WERI-Rb-1 (cell line): Measurements from ENCODE around the gene PRKAR2A.
"Not testable (repeated sequence)": the region's sequence is repeated elsewhere in the genome, so short reads cannot be mapped to it uniquely, and the experiment has no call there.

Source experiments
- DNase-seq: peaks from one replicate; pipeline ENCODE4 v3.0.0-alpha.2; 2020
- H3K27ac ChIP-seq: fragments of 250-450 bp; sonication (Bioruptor Pico); 2 replicates; pipeline ENCODE4 v1.5.1; 2020; ENCODE audit warnings: mild to moderate bottlenecking, moderate library complexity
- H3K27me3 ChIP-seq: fragments of 250-450 bp; sonication (Bioruptor Pico); 2 replicates; pipeline ENCODE4 v1.5.1; 2021; ENCODE audit warnings: mild to moderate bottlenecking, low read depth, moderate library complexity; ENCODE audit not compliant: insufficient read depth, severe bottlenecking
- H3K36me3 ChIP-seq: fragments of 250-450 bp; sonication (Bioruptor Pico); 2 replicates; pipeline ENCODE4 v1.5.1; 2020; ENCODE audit warnings: mild to moderate bottlenecking, moderate library complexity
- H3K4me3 ChIP-seq: 2 replicates; pipeline ENCODE4 v1.5.1; 2011; ENCODE audit warnings: low read depth, mild to moderate bottlenecking, control low read depth, low read length
- H3K9me3 ChIP-seq: fragments of 250-450 bp; sonication (Bioruptor Pico); 2 replicates; pipeline ENCODE4 v1.5.1; 2021; ENCODE audit warnings: mild to moderate bottlenecking, moderate library complexity; ENCODE audit not compliant: severe bottlenecking
- TF ChIP-seq, protein P1 (sequence below): IDR thresholded peaks from 2 replicates; pipeline ENCODE4 v1.5.1; 2011; ENCODE audit warnings: low read depth, mild to moderate bottlenecking, control low read depth, inconsistent platforms, low read length

The PRKAR2A gene

DNA sequence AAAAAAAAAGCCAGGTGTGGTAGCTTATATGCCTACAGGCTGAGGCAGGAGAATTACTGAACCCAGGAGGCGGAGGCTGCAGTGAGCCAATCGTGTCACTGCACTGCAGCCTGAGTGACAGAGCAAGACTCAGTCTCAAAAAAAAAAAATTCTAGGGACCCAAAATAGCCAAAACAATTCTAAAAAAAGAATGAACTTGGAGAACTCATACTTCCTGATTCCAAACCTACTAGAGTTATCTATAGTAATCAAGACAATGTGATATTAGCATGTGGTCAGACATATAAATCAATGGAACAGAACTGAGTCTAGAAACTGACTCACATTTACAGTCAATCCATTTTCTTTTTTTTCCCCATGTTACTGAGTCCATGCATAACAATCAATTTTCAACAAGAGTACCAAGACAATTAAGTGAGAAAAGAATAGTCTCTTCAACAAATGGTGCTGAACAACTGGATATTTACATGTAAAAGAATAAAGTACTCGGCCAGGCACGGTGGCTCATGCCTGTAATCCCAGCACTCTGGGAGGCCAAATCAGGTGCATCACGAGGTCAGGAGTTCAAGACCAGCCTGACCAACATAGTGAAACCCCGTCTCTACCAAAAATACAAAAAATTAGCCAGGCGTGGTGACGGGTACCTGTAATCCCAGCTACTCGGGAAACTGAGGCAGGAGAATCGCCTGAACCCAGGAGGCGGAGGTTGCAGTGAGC is 11.9 kb downstream of the PRKAR2A start:
- TF ChIP-seq, protein P1, sequence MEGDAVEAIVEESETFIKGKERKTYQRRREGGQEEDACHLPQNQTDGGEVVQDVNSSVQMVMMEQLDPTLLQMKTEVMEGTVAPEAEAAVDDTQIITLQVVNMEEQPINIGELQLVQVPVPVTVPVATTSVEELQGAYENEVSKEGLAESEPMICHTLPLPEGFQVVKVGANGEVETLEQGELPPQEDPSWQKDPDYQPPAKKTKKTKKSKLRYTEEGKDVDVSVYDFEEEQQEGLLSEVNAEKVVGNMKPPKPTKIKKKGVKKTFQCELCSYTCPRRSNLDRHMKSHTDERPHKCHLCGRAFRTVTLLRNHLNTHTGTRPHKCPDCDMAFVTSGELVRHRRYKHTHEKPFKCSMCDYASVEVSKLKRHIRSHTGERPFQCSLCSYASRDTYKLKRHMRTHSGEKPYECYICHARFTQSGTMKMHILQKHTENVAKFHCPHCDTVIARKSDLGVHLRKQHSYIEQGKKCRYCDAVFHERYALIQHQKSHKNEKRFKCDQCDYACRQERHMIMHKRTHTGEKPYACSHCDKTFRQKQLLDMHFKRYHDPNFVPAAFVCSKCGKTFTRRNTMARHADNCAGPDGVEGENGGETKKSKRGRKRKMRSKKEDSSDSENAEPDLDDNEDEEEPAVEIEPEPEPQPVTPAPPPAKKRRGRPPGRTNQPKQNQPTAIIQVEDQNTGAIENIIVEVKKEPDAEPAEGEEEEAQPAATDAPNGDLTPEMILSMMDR, result no peak
- Histone ChIP-seq H3K27me3 (no peaks in the 10 kb centered on the region), H3K9me3 (no peaks in the 10 kb centered on the region), H3K36me3 (no peaks in the 10 kb centered on the region), H3K27ac (no peak overlapping the region), H3K4me3 (no peak overlapping the region)
- no peak for DNase-seq

DNA sequence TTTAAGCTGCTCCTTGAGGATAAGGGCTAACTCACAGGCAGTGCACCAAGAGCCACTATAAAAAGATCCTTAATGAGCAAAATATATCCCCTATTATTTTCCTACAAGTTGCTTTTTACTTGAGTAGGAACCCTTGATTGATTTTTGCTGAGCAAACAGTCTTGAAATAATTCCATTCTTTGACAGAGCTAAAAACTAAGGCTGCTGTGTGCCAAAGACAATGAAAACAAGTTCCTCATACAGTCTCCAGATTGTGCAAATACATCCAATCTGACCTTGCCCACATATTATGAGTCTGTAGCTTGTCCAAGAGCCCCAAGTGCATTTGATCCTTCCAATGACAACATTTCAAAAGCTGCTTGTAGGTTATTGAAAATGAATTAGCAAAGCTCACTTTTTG is 15.0 kb downstream of the PRKAR2A start:
- DNase-seq, result no peak
- H3K27ac ChIP-seq, result no peak overlapping the region

DNA sequence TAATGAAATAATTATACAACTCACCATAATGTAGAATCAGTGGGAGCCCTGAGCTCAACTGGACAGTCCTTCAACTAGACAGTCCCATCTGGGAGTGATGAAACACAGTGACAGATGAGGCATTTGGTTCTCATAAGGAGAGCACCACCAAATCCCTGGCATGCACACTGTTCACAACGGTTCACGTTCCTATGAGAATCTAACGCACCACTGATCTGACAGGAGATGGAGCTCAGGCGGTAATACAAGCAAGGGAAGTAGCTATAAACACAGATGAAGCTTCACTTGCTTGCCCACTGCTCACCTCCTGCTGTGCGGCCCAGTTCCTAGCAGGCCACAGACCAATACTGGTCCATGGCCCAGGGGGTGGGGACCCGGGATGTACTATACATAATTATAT is 17.0 kb downstream of the PRKAR2A start:
- no peaks in the 10 kb centered on the region for H3K9me3 ChIP-seq
- no peak overlapping the region for H3K27ac ChIP-seq
- DNase-seq, result no peak
- H3K27me3 ChIP-seq, result no peaks in the 10 kb centered on the region
- H3K36me3 ChIP-seq, result no peaks in the 10 kb centered on the region
- TF ChIP-seq, protein P1, result no peak
- no peak overlapping the region for H3K4me3 ChIP-seq

More for the DNA sequence above, 15.0 kb downstream of the PRKAR2A start:
- Histone ChIP-seq H3K27me3 (no peaks in the 10 kb centered on the region), H3K4me3 (no peak overlapping the region), H3K36me3 (no peaks in the 10 kb centered on the region), H3K9me3 (no peaks in the 10 kb centered on the region)
- TF ChIP-seq, protein P1, result no peak

DNA sequence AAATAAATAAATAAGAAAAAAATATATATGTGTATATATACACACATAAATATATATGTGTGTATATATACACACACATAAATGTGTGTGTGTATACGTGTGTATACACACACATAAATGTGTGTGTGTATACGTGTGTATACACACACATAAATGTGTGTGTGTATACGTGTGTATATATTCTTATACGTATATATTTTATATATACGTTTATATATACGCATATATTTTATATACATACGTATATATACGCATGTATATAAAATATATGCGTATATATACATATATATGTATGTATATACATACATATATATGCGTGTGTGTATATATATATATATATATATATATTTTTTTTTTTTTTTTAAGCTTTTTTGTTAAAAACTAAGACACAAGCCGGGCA is 18.1 kb downstream of the PRKAR2A start:
- H3K27me3 ChIP-seq, H3K9me3 ChIP-seq, H3K27ac ChIP-seq, DNase-seq, H3K36me3 ChIP-seq, H3K4me3 ChIP-seq: not testable (repeated sequence)

DNA sequence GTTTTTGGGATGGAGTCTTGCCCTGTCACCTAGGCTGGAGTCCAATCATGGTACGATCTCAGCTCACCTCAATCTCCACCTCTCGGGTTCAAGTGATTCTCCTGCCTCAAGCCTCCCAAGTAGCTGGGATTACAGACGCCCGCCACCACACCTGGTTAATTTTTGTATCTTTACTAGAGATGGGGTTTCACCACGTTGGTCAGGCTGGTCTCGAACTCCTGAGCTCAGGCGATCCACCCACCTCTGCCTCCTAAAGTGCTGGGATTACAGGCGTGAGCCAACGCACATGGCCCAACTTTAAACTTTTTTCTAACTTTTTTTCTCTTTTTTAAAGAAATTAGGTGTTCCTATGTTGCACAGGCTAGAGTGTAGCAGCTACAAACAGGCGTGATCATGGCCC is 19.8 kb downstream of the PRKAR2A start:
- H3K27me3 ChIP-seq, H3K4me3 ChIP-seq, H3K36me3 ChIP-seq, H3K27ac ChIP-seq, DNase-seq, H3K9me3 ChIP-seq: not testable (repeated sequence)

DNA sequence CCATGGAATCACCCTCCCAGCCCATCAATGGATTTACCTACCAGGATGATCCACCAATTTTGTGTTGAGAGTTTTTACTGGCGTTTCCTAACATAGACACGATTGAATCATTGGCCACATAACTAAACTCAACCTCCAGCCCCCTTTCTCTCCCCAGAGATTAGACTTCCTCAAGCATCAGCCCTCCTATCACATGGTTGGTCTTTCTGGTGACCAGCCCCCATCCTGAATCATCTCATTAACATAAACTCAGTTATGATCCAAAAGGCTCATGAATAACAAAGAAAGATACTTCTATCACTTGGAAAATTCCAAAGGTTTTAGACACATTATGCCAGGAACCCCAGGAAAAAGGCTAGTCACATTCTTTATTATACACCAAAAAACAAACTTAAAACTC is 21.2 kb downstream of the PRKAR2A start:
- no peak overlapping the region for H3K4me3 ChIP-seq
- TF ChIP-seq, protein P1, result no peak
- no peak overlapping the region for H3K27ac ChIP-seq

More for the DNA sequence above, 21.2 kb downstream of the PRKAR2A start:
- Histone ChIP-seq H3K9me3 (no peaks in the 10 kb centered on the region), H3K27me3 (no peaks in the 10 kb centered on the region), H3K36me3 (no peaks in the 10 kb centered on the region)
- DNase-seq, result no peak
